GM08714 (cell line): ENCODE data around the gene SEC63.
"Not testable (repeated sequence)": the region's sequence is repeated elsewhere in the genome, so short reads cannot be mapped to it uniquely, and the experiment has no call there.

Source experiments
- H3K4me3 ChIP-seq: fragments of 200-500 bp; sonication (Bioruptor generic); 2 replicates; pipeline ENCODE4 v1.5.1; 2014; ENCODE audit warnings: mild to moderate bottlenecking, low read length, inconsistent platforms
- ZNF274 ChIP-seq: IDR thresholded peaks from 2 replicates; pipeline ENCODE4 v1.6.1; 2012; ENCODE audit warnings: mild to moderate bottlenecking, low read depth, low read length

The SEC63 gene

DNA sequence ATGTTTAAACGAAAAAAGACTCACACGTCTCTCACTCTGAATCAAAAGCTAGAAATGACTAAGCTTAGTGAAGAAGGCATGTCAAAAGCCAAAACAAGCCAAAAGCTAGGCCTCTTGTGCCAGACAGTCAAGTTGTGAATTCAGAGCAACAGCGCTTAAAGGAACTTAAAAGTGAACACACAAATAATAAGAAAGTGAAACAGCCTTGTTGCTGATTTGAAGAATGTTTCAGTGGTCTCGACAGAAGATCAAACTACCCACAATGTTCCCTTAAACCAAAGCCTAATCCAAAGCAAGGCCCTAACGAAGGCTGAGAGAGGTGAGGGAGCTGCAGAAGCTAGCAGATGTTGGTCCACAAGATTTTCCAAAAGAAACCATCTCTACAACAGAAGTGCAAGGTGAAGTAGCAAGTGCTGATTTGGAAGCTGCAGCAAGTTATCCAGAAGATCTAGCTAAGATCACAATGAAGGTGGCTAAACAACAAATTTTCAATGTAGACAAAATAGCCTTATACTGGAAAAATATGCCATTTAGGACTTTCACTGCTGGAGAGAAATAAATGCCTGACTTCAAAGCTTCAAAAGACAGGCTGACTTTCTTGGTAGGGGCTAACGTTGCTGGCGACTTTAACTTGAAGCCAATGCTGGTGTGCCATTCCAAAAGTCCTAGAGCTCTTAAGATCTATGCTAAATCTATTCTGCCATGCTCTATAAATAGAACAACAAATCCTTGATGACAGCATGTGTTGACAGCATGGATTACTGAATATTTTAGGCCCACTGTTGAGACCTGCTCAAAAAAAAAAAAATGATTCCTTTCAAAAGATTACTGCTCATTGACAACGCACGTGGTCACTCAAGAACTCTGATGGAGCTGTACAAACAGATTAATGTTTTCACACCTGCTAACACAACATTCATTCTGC, 40.3 kb downstream of the SEC63 start:
- no peak overlapping the region for H3K4me3 ChIP-seq

DNA sequence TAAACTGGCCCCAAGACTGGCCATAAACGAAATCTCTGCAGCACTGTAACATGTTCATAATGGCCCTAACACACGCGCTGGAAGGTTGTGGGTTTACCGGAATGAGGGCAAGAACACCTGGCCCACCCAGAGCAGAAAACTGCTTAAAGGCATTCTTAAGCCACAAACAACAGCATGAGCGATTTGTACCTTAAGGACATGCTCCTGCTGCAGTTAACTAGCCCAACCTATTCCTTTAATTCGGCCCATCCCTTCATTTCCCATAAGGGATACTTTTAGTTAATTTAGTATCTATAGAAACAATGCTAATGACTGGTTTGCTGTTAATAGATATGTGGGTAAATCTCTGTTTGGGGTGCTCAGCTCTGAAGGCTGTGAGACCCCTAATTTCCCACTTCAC, 41.0 kb downstream of the SEC63 start:
- not testable (repeated sequence) for H3K4me3 ChIP-seq

More for the DNA sequence above, 40.3 kb downstream of the SEC63 start:
- no peak for TF ChIP-seq ZNF274

DNA sequence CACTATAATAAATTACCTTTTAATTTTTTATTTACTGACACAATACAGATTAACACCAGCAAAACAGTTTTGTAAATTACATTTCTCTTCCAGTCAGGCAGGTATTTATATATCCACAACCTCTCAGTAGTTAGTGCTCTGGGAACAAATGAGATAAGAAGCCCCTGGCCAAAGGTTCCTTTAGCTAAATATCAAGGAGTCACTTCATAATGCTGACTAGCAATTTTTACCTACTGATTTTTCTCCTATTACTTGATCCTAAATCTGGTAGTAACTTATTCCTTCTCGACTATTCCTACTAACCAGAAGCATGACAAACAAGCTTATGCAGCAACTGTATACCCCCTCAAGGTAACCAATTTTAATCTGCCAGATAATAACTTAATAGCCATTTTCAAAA, 46.3 kb downstream of the SEC63 start:
- no peak for TF ChIP-seq ZNF274
- H3K4me3 ChIP-seq: no peak overlapping the region

DNA sequence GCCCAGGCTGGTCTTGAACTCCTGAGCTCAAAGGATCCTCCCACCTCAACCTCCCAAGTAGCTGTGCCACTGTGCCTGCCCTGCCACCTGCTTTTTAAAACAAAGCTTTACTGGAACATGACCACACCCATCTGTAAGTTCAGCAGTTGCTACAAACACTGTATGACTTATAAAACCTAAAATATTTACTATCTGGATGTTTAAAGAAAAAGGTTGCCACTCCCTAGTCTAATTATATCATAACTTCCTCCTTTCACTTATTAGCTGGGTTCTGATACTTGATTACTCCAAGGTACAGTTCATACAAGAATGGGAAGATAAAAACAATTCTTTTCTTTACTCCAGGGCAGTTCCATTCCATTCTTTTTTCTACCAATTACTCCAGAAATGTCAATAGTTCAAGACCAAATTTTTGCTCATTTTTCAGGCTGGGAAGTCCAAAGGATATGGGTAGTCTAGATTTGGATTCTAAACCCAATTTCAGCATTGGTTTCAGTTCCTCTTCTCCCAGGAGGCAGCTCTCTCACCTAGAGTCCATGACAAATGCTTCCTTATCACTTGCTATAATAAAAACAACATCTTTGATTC, 63.1 kb downstream of the SEC63 start:
- no peak overlapping the region for H3K4me3 ChIP-seq
- no peak for TF ChIP-seq ZNF274

DNA sequence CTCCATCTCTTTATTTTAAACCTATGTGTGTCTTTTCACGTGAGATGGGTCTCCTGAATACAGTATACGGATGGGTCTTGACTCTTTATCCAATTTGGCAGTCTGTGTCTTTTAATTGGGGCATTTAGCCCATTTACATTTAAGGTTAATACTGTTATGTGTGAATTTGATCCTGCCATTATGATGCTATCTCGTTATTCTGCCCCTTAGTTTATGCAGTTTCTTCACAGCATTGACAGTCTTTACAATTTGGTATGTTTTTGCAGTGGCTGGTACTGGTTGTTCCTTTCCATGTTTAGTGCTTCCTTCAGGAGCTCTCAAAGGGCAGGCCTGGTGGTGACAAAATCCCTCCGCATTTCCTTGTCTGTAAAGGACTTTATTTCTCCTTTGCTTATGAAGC, 67.6 kb downstream of the SEC63 start:
- not testable (repeated sequence) for H3K4me3 ChIP-seq

DNA sequence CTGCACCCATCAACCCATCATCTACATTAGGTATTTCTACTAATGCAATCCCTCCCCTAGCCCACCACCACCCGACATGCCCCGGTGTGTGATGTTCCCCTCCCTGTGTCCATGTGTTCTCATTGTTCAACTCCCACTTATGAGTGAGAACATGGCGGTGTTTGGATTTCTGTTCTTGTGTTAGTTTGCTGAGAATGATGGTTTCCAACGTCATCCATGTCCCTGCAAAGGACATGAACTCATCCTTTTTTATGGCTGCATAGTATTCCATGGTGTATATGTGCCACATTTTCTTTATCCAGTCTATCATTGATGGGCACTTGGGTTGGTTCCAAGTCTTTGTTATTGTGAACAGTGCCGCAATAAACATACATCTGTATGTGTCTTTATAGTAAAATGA, 72.1 kb downstream of the SEC63 start:
- not testable (repeated sequence) for H3K4me3 ChIP-seq

DNA sequence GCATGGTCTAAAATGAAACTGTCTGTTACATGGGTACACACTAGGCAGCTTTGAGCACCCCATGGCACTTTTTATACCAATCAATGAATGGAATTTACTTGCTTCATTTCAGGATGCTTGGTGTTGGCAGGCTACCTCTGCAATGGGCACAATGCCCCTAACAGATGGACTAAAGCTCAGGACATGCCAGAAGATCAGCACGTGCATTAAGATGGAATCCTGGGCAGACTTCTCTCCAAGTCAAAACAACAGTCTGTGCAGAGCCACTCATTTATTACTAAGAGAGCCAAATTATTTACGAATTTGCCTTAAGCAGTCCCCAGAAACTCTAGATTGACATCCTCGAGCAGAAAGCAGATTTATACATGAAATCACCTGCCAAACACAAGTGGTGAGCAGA, 78.1 kb downstream of the SEC63 start:
- H3K4me3 ChIP-seq: no peak overlapping the region
- TF ChIP-seq ZNF274: no peak

DNA sequence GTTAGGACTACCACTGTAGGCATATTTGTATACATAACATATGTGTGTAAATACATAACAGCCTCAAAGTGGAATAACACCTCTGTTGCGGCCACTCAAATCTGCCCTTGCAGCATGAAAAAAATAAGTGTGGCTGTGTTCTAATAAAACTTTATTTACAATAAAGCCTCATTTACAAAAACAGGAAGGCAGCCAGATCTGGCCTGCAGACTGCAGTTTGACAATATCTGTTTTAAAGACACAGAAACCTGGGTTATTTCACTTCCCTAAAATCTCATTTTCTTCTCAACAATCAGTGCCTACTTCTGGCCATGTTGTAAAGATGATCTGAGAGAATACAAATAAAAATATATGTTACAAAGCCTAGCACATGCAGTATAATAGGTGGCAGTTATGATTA, 80.0 kb downstream of the SEC63 start:
- H3K4me3 ChIP-seq: no peak overlapping the region
- TF ChIP-seq ZNF274: no peak

DNA sequence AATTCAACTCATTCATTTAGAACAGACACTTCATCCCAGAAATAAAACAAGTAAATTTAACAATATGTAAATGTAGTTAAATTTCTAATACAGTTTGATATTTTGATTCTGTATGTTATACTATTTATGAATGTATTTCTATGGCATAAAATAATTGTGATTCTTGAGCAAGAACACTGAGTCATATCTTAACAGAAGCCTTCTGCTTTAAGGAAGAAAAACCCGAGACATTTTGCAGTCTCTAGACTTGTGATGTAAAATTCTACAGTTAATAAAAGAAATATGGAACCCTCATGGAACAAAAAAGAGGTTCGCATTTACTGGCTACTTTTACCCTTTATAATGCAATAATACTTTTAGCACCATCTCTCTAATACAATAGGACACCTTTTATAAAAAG, 86.0 kb downstream of the SEC63 start:
- no peak for TF ChIP-seq ZNF274
- no peak overlapping the region for H3K4me3 ChIP-seq

DNA sequence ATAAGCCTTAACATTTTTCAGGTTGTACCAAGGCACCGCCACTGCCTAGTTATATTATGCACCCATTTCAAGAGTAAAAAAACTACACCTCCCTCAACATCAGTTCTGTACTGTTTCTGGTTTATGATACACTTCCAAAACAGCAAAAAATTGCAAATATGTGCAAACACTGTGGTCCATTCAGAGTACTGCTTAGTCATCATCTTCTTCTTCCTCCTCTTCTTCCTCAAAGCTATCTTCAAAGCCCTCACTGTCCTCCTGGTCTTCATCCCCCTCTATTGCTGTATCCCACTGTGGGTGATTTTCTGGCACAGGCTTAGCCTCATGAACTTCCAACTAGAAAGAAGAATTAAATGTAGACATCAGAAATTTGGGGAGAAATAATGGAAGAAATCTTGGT, 86.5 kb downstream of the SEC63 start:
- not testable (repeated sequence) for H3K4me3 ChIP-seq

DNA sequence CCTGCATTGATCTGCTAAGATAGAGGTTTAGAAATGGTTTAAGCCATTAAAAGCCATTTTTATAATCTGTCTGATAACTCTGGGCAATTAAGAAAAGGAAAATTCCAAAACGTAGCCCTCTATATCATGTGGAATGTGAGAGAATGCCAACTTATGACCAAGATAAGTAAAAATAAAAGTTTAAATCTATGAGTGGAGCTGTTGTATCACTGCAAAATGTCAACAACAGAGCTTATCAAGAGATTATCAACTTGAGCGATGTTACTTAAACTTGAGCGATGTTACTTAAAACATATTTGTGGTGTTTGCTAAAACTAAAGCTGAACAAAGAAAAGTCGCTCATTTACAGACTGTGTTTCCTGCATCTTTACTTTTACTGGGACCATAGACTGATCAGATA, 87.0 kb downstream of the SEC63 start:
- no peak for TF ChIP-seq ZNF274
- H3K4me3 ChIP-seq: no peak overlapping the region

DNA sequence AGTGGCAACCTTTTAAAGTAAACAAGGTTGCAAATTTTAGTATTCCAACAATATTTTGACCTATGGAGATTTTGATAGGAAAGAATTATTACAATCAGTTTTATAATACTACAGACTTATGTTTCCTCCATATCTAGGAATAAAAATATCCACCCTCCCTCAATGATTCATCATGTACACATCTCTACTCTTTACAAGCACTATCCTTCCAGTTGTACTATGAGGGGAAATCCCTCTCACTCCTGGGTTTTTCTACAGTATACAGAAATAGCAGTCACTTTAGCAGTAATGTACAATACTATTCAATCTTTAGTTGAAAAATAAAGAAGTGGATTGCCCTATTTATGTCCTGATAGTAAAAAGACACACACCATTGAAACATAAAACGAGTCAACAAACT, 87.6 kb downstream of the SEC63 start:
- H3K4me3 ChIP-seq: no peak overlapping the region
- TF ChIP-seq ZNF274: no peak

DNA sequence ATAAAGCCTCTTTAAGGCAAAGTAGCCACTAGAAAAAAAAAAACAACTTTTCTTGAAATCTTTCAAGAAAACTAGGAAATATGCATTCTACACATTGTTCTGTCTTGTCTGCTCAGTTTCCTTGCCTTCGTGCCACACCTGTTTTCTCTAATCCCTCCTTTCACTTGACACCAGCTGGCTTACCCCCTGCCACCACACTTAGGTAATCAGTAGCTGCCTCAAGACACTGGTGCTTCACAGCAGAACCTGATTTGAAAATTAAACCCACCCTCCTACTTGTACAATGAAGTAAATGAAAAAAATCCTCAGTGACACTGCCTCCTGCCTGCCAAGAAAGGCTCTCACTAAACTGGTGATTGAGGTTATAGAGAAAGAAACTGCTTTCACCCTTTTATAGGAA, 88.1 kb downstream of the SEC63 start:
- no peak for TF ChIP-seq ZNF274
- no peak overlapping the region for H3K4me3 ChIP-seq

DNA sequence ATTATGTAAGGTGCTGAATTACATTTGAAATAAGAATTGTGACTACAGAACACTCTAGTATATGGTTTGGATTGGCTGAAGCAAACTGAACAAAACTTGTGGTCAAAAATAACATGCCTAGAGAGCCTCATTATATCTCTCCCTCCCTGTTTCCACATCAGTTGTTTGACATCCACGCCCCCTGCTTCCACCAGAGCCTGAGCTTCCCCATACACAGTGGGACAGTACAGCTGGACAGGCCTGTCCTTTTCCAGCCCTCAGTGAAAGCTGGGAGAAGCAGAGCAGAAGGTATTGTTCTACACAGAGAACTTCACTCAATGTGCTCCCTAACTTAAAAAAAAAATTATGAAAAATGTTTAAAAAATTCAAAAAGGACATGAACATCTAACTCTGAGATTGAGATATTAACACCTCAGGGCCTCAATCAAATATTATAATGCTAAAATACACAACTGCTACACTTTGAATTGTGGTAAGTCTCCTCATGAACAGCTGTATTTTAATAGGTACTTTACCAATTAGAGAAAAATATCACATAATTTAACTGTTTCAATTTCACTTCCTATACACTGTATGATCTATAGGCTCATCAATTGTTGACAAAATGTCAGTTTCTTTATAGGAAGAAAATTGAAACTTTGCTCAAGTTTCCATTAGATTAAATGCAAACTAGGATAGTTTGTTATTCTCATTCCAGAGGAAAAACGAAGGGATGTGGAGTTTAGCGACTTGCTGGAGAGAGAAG, 89.0 kb downstream of the SEC63 start:
- TF ChIP-seq ZNF274: no peak
- no peak overlapping the region for H3K4me3 ChIP-seq

DNA sequence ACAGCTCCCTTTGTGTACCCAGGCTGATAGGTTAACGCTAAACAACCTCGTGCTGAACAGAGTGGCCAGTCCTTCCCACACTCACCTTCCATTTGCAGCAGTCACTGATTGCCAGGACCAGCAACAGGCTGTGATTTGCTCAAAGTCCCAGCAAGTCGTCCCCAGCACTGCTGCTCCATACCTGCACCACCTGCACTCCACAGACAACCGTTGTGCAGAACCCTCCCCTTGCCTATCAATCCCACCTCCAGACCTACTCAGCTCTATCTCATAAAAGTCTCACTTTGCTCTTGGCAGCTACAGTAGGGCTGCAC, 90.7 kb downstream of the SEC63 start:
- no peak for TF ChIP-seq ZNF274
- H3K4me3 ChIP-seq: no peak overlapping the region
